ENCODE results near the gene CTAGE1.

Gene CTAGE1

GRCh38 chr18:22391407-22392345 lies 26.0 kb downstream of the CTAGE1 start:
- DNase-seq (ENCODE audit: low read depth), result peak; percentile 76

GRCh38 chr18:22387787-22388186 lies 29.9 kb downstream of the CTAGE1 start:
- no peak for DNase-seq (ENCODE audit: low read depth)

- DNase-seq (ENCODE audit: low read depth), result no peak
These were observed 30.4 kb downstream of the CTAGE1 start for GRCh38 chr18:22387364-22387763.

- peak; percentile 64 for DNase-seq (ENCODE audit: low read depth)
These were observed 32.0 kb downstream of the CTAGE1 start for GRCh38 chr18:22385718-22386117.

- DNase-seq (ENCODE audit: low read depth), result no peak
These were observed 38.9 kb downstream of the CTAGE1 start for GRCh38 chr18:22378672-22379282.

- no peak for DNase-seq (ENCODE audit: low read depth)
These were observed 39.9 kb downstream of the CTAGE1 start for GRCh38 chr18:22377769-22378168.

- DNase-seq (ENCODE audit: low read depth), result no peak
These were observed 47.3 kb downstream of the CTAGE1 start for GRCh38 chr18:22370414-22370813.

- DNase-seq (ENCODE audit: low read depth), result no peak
These were observed 49.7 kb downstream of the CTAGE1 start for GRCh38 chr18:22368021-22368420.

- no peak for DNase-seq (ENCODE audit: low read depth)
These were observed 50.4 kb downstream of the CTAGE1 start for GRCh38 chr18:22367303-22367702.

- DNase-seq (ENCODE audit: low read depth), result no peak
These were observed 53.8 kb downstream of the CTAGE1 start for GRCh38 chr18:22363867-22364463.
